Measurements from ENCODE around the gene CDC14A. TPM values are rescaled to one million over a fixed set of nuclear protein-coding genes. Genes with fewer than 3 reads are reported as not detected.

The CDC14A gene
- total RNA-seq, 4 donors from 2014 or later = 9.0 to 32.4 (median 23.0) TPM

DNA sequence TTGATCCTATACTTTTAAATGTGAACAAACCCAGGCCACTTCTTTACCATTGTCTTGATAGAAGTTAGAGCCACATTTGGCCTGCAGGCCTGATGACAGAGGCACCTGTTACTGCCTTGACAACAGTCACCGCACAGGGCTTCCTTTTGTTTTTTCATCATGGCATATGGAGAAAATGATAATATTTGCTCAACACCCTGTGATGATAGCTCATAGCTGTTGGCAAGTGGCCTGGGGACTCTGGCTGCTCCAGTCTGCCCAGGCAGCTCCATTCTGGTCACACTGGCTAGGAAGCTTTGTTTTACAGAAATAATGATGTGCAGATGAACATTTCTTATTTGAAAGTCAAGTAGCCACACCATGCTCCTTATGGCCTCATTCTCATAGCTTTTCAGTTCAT lies 96.1 kb downstream of the CDC14A start:
- intact Hi-C loops (cut with DNase I; ENCODE audit: low total_unique reads) = no loop called here
- no peak for DNase-seq
- no peak overlapping the region for H3K27ac ChIP-seq
- H3K4me1 ChIP-seq = peaks cover 0 to 4% of the 10 kb centered on the region in 2 donors
- no peaks in the 10 kb centered on the region for H3K9me3 ChIP-seq
- H3K36me3 ChIP-seq = no peaks in the 10 kb centered on the region
- H3K27me3 ChIP-seq = no peaks in the 10 kb centered on the region
- no peak for TF ChIP-seq POLR2A (IDR thresholded peaks at IDR 0.05)
- TF ChIP-seq, protein P1, sequence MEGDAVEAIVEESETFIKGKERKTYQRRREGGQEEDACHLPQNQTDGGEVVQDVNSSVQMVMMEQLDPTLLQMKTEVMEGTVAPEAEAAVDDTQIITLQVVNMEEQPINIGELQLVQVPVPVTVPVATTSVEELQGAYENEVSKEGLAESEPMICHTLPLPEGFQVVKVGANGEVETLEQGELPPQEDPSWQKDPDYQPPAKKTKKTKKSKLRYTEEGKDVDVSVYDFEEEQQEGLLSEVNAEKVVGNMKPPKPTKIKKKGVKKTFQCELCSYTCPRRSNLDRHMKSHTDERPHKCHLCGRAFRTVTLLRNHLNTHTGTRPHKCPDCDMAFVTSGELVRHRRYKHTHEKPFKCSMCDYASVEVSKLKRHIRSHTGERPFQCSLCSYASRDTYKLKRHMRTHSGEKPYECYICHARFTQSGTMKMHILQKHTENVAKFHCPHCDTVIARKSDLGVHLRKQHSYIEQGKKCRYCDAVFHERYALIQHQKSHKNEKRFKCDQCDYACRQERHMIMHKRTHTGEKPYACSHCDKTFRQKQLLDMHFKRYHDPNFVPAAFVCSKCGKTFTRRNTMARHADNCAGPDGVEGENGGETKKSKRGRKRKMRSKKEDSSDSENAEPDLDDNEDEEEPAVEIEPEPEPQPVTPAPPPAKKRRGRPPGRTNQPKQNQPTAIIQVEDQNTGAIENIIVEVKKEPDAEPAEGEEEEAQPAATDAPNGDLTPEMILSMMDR (IDR thresholded peaks at IDR 0.05) = no peak
- no peak overlapping the region for H3K4me3 ChIP-seq

DNA sequence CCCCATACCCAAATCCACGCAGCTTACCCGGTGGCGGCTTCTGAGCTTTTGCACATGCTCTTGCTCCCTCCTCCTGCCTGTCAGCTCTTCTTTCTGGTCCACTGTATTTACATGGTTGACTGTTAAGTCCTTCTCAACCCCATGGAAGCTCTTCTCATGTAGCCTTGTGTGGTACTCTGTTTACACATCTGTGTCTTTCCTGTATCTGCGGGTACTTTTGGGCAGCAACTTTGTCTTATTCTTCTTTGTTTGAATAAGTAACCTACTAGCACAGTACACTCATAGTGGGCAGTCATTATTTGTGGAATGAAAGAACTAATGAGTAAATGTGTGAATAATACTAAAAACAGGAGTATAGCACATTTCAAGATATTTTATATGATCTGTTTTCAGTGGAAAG lies 97.2 kb downstream of the CDC14A start:
- Histone ChIP-seq H3K27me3 (no peaks in the 10 kb centered on the region), H3K4me3 (no peak overlapping the region), H3K4me1 (no peaks in the 10 kb centered on the region), H3K9me3 (no peaks in the 10 kb centered on the region), H3K27ac (no peak overlapping the region), H3K36me3 (no peaks in the 10 kb centered on the region)
- DNase-seq = no peak
- TF ChIP-seq POLR2A (IDR thresholded peaks at IDR 0.05) = no peak
- TF ChIP-seq, protein P1 (IDR thresholded peaks at IDR 0.05) = no peak
- intact Hi-C loops (cut with DNase I; ENCODE audit: low total_unique reads) = no loop called here

GRCh38 chr1:100452641-100453040 lies 100.3 kb downstream of the CDC14A start:
- H3K4me3 ChIP-seq = no peak overlapping the region
- H3K36me3 ChIP-seq = no peaks in the 10 kb centered on the region
- no peak for TF ChIP-seq POLR2A (IDR thresholded peaks at IDR 0.05)
- TF ChIP-seq, protein P1 (IDR thresholded peaks at IDR 0.05) = no peak
- intact Hi-C loops (cut with DNase I; ENCODE audit: low total_unique reads) = no loop called here
- no peak for DNase-seq
- H3K27ac ChIP-seq = no peak overlapping the region
- H3K4me1 ChIP-seq = no peaks in the 10 kb centered on the region
- H3K27me3 ChIP-seq = no peaks in the 10 kb centered on the region
- no peaks in the 10 kb centered on the region for H3K9me3 ChIP-seq

GRCh38 chr1:100455478-100456072 lies 103.3 kb downstream of the CDC14A start:
- no peaks in the 10 kb centered on the region for H3K36me3 ChIP-seq
- intact Hi-C loops (cut with DNase I; ENCODE audit: low total_unique reads) = no loop called here

DNA sequence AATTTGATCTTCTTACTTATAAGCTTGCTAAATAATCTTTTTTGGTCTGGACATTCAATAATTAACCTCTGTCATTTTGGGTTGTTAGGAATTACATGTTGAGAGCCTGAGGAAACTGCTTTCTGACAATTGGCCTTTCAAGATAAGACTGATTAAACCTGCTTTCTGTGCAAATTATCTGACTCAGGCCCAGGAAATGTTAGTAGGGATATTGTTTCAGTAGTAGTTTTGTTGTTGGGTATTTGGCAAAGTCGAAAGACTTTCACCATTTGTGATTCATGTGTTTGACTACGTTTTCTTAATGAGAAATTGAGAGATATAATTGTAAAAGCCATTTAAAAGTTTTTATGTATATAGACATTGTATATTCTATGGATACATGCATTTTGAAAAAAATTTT lies 104.6 kb downstream of the CDC14A start:
- H3K27ac ChIP-seq = no peak overlapping the region
- no peaks in the 10 kb centered on the region for H3K9me3 ChIP-seq
- no peaks in the 10 kb centered on the region for H3K27me3 ChIP-seq
- H3K36me3 ChIP-seq = no peaks in the 10 kb centered on the region
- intact Hi-C loops (cut with DNase I; ENCODE audit: low total_unique reads) = no loop called here
- no peak for TF ChIP-seq POLR2A (IDR thresholded peaks at IDR 0.05)
- TF ChIP-seq, protein P1 (IDR thresholded peaks at IDR 0.05) = no peak
- no peak for DNase-seq
- H3K4me3 ChIP-seq = no peak overlapping the region
- no peaks in the 10 kb centered on the region for H3K4me1 ChIP-seq

More at GRCh38 chr1:100455478-100456072, 103.3 kb downstream of the CDC14A start:
- no peak overlapping the region for H3K27ac ChIP-seq
- H3K9me3 ChIP-seq = no peaks in the 10 kb centered on the region
- DNase-seq = no peak
- no peaks in the 10 kb centered on the region for H3K4me1 ChIP-seq
- no peaks in the 10 kb centered on the region for H3K27me3 ChIP-seq
- H3K4me3 ChIP-seq = no peak overlapping the region
- TF ChIP-seq POLR2A (IDR thresholded peaks at IDR 0.05) = no peak
- TF ChIP-seq, protein P1 (IDR thresholded peaks at IDR 0.05) = peak; percentile 9 to 49 (median 37)

Data from uterus (tissue), 4 donors.